Posterior cingulate gyrus (tissue), 11 donors: ENCODE results near the gene PNCK.
"Not testable (repeated sequence)": the region's sequence is repeated elsewhere in the genome, so short reads cannot be mapped to it uniquely, and the experiment has no call there.

ENCODE experiments used
- DNase-seq, 10 donors: peaks; one replicate each; pipeline versions ENCODE4 v3.0.0 to v3.0.0-alpha.2; 2020 to 2021; ENCODE audit warnings: mixed read lengths in 3 of 10
- intact Hi-C: fragments of 100-400 bp; cut with DNase I; formaldehyde crosslinking; loops from one replicate; pipeline ENCODE4 v1.15.1; 2023

Gene PNCK

DNA sequence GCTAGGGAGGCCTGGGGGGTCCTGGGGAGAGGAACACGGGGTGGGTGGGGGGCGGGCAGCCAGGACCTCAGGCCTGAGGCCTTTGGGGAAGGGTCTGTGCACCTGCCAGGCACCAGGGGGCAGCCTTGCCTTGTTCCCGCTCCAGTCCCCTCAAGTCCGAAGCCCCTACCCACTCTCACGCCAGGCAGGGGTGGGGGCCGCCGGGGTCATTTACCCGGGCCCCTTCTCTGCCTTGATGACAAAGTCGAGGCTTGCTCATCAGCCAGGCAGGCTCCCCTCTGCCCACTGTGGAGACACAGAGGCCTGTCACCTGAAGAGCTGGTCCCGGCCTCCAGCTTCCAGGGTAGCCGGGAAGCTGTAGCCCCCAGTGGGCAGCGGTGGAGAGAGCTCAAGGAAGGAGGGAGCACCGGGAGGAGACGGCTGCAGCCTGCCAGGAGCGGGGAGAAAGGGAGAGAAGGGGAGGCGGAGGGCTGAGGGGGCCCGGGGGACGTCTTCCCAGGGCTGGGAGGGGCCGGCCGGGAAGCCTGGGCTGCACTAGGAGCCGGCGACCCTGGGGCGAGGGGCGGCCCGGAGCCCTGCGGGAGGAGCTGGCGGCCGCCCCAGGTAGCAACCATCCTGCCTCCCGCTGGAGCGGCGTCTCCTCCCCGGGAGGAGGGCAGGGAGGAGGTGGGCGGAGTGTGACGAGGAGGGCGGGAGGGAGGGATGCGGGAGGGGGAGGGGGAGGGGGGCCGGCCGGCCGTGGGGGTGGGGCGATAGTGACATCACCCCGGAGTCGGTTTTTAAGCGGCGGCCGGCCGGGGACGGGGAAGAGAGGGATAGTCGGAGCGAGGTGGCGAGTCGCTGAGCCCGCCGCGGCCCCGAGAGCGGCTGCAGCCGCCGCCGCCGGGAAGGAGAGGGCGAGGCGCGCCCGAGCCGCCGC, 13.8 kb upstream of the PNCK start, which contains the start of gene SLC6A8:
Gene SLC6A8 (plus strand): TSS at position 806 of the 919 bp plus-strand sequence. CDS start 649 bp downstream, outside the sequence.
- intact Hi-C loops = no loop called here

DNA sequence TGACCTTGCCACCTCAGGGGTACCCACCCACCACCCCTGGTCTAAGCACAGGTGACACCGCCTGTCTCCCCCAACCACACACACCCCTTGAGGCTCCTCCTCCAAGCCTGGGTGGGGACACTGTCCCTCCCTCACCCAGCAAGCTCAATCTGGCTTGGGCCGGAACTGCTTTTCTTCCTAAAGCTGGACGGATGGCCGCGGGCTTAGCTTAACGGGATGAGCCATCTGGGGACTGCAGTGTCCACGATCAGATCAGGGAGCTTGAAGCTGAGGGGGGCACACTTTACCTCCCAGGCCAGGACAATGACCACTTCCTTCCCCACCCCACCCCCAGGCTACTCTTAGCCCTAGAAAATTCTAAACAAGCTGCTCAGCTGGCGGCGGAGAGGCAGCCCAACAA, 13.1 kb upstream of the PNCK start:
- intact Hi-C loops = no loop called here

More for the DNA sequence above, 13.8 kb upstream of the PNCK start, which contains the start of gene SLC6A8:
- peak; percentile 69 to 96 (median 76) for DNase-seq

DNA sequence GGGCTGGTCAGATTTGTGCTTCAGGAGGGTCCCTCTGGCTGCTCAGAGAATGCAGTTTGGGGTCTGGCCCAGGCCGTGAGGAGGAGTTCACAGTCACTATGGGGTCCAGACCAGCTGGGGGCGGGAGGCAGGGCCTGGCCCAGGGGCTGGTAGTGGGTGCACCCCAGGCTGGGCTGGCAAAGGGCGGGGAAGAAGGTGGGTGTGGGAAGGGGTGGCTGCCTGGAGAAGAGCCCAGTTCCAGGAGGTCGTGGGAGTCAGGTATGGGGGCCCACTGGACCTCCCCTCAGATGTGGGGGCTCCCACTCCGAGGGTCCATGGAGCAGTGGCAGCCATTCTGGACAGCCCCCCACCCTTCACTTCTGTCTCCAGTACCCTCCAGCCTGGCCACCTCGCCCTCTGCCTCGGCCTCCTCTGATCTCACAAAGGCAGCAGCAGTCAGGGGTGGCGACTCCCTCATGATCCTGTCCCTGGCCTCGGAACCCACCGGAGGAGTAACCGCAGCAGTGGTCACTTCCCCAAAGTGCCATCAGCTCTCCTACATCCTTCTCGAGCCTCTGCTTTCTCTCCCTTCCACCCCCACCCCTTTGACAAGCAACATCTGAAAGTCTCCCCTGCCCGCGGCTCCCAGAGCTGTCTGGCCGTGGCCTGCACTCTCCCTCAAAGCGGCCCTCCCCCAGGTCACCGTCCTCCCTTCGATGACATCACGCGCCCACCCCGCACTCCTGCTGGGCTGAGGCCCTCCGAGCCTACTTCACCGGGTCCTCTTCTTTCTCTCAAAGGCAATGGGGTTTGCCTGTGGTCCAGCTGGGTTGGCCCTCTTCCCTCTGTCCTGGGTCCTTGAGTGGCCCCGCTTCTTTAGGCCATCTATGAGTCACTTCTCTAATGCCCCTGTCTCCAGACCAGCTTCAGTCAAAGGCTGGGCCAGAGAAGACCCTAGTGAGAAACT, 12.4 kb upstream of the PNCK start:
- DNase-seq = peak in 5 of 10 donors; percentile 1 to 75 (median 60)

More for the DNA sequence above, 13.1 kb upstream of the PNCK start:
- DNase-seq = peak in 3 of 10 donors; percentile 20 to 83 (median 62)

DNA sequence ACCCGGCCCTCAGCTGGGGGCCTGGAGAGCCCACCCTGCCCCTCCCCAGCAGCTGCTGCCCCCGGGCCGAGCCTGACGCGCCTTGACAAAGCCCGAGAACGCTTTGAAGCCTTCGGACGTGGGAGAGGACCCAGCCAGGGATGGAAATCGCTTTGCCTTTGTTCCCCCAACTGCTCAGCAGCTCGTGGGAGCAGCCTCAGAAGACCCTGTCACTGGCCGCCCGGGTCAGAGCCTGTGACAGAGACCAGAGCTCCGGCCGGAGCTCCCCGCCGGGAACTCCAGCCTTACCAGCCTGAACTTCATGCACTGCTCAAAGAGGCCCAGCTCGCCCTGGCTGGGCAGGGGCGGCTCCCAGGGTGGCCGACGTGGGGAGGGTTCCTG, 11.5 kb upstream of the PNCK start:
- intact Hi-C loops = no loop called here
- peak in 2 of 10 donors; percentile 37 to 70 for DNase-seq

More for the DNA sequence above, 12.4 kb upstream of the PNCK start:
- intact Hi-C loops = no loop called here

DNA sequence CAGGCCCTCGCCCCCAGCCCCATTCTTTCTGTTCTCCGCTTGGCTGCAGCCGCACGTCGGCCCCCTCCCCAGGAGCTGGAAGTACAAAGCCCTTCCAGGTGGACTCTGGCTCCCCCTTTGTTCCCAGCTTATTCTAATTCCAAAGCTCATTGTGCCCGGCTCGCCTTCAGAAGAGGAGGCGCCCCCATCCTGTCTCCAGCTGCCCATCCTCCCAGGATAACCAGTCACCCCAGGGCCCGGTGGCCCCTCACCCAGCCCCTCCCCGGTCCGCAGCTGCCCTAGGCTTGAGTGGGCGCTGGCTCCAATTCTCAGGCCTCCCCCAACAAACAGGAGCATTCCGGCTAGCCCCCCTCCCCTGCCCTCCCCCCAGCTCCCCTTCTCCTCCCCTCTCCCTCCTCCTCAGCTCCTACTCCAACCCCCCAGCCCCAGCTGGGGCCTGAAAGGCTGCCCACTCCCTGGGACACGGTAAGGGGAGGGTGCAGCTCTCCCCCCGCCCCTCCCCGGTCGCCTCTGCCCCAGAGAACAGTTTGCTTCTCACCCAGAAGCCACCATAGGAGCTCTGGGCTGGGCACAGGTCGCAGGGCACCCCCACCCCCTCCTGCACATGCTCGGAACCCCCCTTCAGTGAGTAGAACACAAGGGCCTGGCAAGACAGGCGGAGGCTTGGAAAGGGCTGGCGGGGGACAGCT, 11.0 kb upstream of the PNCK start:
- intact Hi-C loops = no loop called here
- peak in 3 of 10 donors; percentile 30 to 43 (median 35) for DNase-seq

DNA sequence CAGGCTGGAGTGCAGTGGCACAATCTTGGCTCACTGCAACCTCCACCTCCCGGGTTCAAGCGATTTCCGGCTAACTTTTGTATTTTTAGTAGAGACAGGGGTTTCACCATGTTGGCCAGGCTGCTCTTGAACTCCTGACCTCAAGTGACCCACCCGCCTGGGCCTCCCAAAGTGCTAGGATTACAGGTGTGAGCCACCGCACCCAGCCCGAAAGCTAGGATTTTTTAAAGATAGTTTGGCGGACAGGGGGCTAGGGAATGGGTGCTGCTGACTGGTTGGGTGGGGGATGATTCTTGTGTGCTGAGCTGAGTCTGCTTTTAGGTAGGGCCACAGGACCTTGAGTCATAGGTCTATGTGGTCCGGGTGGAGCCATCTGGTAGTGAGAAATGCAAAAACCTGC, 9.9 kb upstream of the PNCK start:
- intact Hi-C loops = not testable (repeated sequence)
- peak in 1 of 10 donors; percentile 38 for DNase-seq

DNA sequence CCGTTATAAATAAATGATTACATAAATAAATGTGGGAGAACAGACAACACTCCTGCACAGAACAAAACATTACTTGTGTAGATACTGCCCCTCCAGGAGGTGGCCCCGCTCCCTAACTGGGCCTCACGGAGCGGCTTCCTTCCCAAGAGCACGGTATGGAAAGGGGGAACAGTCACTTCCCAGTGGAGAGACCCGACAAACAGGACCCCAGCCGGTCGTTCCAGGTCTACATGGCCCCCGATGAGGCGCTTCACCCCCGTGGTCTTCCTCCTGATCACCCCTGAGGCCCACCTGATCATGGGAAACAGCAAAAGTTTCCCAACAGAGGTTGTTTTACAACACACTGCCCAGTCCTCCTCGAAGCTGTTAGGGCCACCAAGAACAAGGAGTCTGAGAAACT, 7.6 kb upstream of the PNCK start:
- DNase-seq = peak in 4 of 10 donors; percentile 12 to 54 (median 32)
- intact Hi-C loops = no loop called here

DNA sequence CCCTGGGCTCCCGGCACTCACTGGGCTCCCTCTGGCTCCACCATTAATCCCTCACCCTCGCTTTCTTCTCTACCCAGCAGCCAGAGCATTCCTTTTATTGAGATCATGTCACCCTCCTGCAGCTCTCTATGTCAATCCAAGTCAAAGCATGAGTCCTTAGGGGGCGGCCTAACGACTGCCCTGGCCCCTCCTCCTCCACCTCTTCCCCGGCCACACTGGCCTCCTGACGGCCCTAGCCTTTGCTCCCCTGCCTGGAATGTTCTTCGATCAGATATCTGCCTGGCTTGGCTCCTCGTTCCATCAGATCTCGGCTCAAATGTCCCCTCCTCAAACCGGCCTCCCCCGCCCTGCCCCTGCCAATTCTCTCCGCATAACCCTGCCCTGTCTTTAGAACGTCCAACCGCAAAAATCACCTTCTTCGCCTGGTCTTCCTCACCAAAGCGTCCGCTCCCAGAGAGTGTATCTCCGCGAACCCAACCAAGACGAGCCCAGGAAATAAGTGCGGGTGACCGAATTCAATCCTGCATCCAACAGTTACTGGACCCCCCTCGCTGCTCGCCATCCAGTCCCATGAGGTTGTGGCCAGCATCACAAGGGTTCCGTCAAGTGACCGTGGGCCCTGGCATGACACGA, 722 bp upstream of the PNCK start:
- intact Hi-C loops = no loop called here

DNA sequence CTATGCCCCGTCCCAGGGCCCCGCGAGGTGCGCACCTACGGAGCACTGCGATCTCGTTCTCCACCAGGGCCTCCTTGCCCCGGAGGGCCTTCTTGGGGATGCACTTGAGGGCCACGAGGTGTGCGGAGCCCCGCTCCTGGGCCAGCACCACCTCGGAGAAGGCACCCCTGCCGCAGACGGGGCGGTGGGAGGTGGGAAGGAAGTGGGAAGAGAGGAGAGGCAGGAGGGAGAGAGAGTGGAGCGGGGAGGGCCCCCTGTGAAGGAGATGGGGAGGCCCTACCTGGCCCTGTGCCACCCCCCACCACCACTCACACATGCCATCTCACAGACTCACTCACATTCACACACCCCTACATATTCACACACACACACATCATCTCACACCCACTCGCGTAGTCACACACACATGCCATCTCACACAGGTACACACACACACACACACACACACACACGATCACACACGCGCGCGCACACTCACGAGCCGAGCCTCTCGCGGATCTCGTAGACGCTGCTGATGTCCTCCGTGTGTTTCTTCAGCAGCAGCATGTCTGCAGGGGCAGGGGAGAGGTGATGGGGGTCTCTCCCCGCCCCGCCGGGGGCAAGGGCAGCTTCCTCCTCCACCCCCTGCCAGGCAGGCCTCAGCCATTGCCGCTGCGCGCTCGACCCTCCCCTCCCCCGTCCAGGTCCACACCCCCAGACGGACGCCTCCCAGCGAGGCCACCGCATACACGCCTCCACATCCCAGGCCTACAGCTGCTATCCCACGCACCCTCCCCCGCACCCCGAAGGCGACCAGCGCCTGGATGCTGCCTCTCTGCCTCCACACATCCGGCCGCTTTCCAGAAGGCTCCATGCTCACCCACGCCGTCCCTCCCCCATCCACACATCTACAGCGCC, 834 bp downstream of the PNCK start:
- intact Hi-C loops = no loop called here
- peak in 3 of 10 donors; percentile 71 to 88 (median 82) for DNase-seq

More for the DNA sequence above, 722 bp upstream of the PNCK start:
- peak in 2 of 10 donors; percentile 22 to 42 for DNase-seq

DNA sequence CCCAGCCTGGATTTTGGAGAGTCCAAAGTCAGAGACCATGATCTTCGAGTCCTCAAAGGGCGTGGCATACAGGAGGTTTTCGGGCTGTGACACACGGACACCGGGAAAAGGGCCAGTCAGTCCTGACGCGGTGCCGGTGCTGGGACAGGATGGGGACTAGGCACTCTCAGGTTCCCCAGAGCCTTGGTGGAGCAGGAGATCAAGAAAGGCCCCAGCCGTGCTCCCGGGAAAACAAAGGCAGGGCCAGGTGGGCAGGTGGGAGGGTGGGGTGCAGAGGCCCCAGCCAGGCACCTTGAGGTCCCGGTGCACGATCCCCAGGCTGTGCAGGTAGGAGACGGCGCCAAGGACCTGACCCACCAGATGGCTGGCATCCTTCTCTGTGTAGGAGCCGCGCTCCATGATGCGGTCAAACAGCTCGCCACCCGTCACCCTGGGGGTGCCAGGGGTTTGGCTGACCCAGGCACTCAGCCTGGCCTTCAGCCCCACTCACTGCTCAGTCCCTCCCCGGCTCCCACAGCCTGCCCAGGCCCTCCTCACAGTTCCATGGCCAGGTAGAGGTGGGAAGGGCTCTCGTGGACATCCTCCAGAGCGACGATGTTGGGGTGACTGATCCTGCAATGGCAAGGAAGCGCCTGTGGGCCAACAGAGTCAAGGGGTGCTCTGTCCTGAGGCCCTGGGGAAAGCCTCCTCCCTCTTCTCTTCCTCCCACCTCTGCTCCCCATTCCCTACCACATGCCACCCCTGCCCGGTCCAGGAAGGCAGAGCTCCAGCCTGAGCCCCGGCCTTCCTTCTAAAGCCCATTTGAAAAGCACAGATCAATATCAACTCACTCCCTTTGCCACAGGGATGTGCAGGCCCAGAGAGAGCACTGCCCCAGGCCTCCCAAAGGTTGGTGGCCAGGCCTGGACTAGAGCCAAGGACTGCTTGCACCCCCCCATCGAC, 1.8 kb downstream of the PNCK start:
- intact Hi-C loops = no loop called here
- peak in 3 of 10 donors; percentile 64 to 74 (median 69) for DNase-seq

DNA sequence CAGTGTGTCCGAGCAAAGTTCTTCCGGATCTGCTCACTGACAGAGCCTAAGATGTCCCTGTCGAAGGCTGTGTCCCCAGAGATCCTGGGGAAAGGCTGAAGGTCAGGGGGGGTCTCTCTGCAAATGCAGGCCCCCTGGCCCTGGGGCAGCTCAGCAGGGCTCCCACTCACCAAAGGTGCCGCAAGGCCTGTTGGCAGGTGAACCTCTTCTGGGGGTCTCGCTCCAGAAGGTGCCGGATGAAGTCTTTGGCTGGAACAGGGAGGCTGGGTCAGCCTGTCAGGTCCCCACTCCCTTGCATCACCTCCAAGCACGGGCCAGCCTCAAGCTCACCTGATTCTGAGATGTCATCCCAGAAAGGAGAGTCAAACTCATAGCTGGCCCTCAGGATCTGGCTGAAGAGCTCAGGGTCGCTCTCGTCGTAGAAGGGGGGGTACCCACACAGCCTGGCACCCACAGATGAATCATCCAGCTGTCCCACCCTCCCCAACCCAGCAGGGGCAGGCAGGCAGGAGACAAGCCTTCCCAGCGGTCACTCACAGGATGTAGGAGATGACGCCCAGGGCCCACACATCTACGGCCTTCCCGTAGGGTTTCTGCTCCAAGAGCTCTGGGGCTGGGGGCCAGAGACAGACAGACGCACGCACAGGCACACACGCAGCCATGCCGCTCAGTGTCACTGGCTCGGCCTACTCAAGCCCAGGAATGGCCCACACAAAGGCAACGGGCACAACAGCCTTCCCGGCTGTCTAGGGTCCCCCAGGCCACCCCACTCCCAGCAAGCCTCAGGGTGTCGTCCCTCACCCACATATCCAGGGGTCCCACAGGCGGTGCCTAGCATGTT, 2.6 kb downstream of the PNCK start:
- peak in 2 of 10 donors; percentile 44 to 73 for DNase-seq
- intact Hi-C loops = no loop called here

DNA sequence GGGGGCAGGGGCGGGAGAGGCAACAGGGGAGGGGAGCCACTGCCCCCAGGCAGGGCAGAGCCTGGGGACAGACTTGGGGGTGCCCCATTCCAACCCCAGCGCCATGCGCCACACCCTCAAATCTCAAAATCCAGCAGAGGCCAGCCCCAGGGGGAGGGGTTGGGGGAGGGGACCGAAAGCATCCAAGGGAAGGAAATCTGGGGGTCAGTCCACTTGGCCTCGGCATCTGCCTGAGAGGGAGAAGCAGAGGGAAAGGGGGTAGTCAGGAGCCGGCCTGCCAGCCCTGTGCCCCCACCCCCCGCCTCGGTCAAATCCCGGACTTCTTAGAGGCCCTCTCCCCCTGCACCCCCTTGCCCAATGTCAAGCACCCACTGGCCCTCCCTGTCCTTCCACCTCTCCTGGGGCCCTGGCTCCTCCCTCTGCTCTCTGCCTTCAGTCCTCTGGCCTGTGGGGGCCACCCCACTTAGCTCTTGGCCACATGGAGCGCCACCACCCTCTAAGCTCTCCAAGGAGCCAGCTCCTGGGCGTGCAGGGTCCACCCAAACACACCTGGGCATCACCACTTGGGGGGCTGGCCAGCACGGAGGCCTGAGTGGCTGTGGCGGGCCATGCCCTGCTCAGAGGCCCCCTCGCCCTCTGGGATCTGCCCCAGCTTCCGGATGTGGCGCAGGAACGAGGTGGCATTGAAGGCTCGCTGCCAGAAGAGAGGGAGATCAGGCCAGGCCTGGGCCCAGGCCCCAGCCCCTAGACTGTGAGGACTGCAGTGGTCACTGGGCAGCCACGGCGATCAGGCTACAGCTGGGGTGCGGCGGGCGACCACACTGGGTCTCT, 3.5 kb downstream of the PNCK start:
- peak in 2 of 10 donors; percentile 72 to 81 for DNase-seq
- intact Hi-C loops = loop anchor here (5.0 kb wide), 2 partner anchors 58 to 133 kb away; no protein-coding TSS in a partner anchor

DNA sequence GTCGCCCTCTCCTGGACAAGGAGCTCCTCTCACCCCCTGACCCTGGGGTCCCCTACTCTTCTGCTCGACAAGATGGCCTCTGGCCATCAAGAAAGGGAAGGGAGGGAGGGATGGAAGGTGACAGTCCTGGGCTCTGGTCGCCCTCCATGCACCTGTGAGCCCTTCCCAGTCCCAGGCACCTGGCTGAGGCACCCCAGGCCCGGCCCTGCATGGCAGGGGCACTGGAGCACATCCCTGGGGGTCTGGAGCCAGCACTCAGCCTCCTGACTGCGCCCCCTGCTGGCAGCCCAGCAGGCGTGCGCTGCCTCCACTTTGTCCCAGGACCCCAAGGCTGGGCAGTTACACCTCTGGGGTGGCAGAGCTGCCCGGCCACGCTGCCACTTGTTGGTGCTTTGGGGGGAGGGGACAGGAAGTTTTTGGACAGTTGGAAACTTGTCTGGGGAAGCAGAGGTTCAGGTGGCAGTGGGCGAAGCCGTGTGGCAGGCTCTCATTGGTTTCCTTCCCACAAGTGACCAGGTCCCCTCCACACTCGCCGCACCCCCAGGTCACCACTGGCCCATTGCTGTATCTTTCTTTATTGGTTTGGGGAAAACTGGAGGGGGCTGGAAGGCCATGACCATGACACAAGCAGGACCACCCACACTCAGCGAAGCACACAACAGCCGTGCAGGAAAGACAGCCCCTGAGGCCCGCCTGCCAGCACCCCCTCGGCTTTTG, 4.3 kb downstream of the PNCK start:
- intact Hi-C loops = loop anchor here (5.0 kb wide), 2 partner anchors 57 to 132 kb away; no protein-coding TSS in a partner anchor
- peak in 3 of 10 donors; percentile 63 to 77 (median 77) for DNase-seq

DNA sequence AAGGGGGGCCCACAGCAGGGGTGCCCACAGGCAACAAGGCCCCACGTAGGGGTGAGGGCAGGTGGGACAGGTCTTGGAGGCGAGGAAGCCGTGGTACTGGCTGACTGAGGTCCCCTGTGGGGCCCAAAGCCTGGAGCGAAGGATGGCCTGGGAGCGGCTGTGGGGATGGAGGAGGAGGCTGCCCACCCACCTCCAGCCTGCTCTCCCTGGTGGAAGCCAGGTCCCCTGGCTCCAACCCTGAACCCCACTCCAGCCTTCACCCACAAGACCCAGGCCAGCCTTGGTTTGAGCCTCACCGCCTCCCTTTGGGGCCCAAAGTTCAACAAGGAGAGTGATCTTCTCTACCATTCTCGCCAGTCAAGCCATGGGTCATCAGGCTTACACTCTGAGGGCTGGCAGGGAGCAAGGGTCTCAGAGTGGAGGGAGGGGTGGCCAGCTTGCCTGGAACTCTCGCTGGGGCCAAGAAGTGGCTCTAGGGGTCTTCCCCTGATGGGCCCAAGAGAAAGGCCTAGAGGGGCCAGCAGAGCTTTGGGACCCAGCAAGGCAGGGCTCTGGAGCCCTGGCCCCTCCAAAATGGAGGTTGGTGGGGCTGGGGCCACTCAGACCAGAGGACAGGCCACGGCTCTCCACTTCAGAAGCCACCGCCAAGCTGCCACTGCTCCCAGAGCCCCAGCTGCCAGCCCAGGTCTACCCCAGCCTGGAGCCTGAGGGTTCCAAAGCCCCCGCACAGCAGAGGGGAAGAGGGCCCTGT, 5.0 kb downstream of the PNCK start:
- peak in 2 of 10 donors; percentile 53 to 66 for DNase-seq
- intact Hi-C loops = loop anchor here (5.0 kb wide), 2 partner anchors 56 to 131 kb away; no protein-coding TSS in a partner anchor
